ENCODE data around the gene CCDC88A.

- no peak for TF ChIP-seq EZH2 (IDR thresholded peaks at IDR 0.05; ENCODE audit: insufficient read depth, poor library complexity, severe bottlenecking)
- TF ChIP-seq EZH2phosphoT487 (IDR thresholded peaks at IDR 0.05; ENCODE audit: insufficient read depth, low read depth) = no peak
Measured at GRCh38 chr2:55461679-55462078, 42.0 kb upstream of the CCDC88A start.
